Activated CD8-positive, alpha-beta T cell treated with anti-CD3 and anti-CD28 coated beads for 36 hours (primary cell): Measurements from ENCODE around the gene SSTR3. TPM values are rescaled to one million over a fixed set of nuclear protein-coding genes. Genes with fewer than 3 reads are reported as not detected.

Experiments
- ATAC-seq: fragments of 200-7000 bp; cut with Tn5 transposase; one replicate; pipeline ENCODE4 v1.10.0; 2021; ENCODE audit warnings: mild to moderate bottlenecking, moderate library complexity
- CTCF ChIA-PET: fragments of 350-600 bp; sonication (Branson Sonifier 250); formaldehyde crosslinking; loops from one replicate; lab custom pipeline; 2021; ENCODE audit warnings: antibody characterized with exemption; lab: Charles Lee
- POLR2A ChIA-PET: fragments of 350-600 bp; sonication (Branson Sonifier 250); formaldehyde crosslinking; loops from one replicate; lab custom pipeline; 2021; ENCODE audit warnings: antibody characterized with exemption; lab: Charles Lee
- DNase-seq: peaks from one replicate; pipeline ENCODE4 v3.0.0-alpha.2; 2020
- H3K27ac Mint-ChIP-seq: one replicate; pipeline ENCODE4 v1.8.0; 2021; ENCODE audit warnings: mild to moderate bottlenecking, mixed read lengths
- H3K27me3 Mint-ChIP-seq: one replicate; pipeline ENCODE4 v1.8.0; 2021; ENCODE audit warnings: mixed read lengths
- H3K36me3 Mint-ChIP-seq: one replicate; pipeline ENCODE4 v1.8.0; 2021; ENCODE audit warnings: low read depth, mixed read lengths
- H3K4me1 Mint-ChIP-seq: one replicate; pipeline ENCODE4 v1.8.0; 2021; ENCODE audit warnings: low read depth, mixed read lengths
- H3K4me3 Mint-ChIP-seq: one replicate; pipeline ENCODE4 v1.8.0; 2021; ENCODE audit warnings: mild to moderate bottlenecking, moderate library complexity, mixed read lengths
- H3K9me3 Mint-ChIP-seq: one replicate; pipeline ENCODE4 v1.8.0; 2021; ENCODE audit warnings: mixed read lengths
- CTCF ChIP-seq: fragments of 200-600 bp; IDR thresholded peaks from one replicate; pipeline ENCODE4 v1.8.0; 2022; ENCODE audit warnings: antibody characterized with exemption, mild to moderate bottlenecking
- intact Hi-C: fragments of 100-400 bp; cut with micrococcal nuclease; formaldehyde crosslinking; loops from one replicate; pipeline ENCODE4 v1.10.0; 2022
- total RNA-seq, 2 experiments: library from RNA; stranded (reverse); gene quantifications; one replicate each; pipeline ENCODE4 v1.2.3, GENCODE V29; 2021

The SSTR3 gene
- total RNA-seq, 2 experiments from 2014 or later = 7.9 to 8.5 TPM

DNA sequence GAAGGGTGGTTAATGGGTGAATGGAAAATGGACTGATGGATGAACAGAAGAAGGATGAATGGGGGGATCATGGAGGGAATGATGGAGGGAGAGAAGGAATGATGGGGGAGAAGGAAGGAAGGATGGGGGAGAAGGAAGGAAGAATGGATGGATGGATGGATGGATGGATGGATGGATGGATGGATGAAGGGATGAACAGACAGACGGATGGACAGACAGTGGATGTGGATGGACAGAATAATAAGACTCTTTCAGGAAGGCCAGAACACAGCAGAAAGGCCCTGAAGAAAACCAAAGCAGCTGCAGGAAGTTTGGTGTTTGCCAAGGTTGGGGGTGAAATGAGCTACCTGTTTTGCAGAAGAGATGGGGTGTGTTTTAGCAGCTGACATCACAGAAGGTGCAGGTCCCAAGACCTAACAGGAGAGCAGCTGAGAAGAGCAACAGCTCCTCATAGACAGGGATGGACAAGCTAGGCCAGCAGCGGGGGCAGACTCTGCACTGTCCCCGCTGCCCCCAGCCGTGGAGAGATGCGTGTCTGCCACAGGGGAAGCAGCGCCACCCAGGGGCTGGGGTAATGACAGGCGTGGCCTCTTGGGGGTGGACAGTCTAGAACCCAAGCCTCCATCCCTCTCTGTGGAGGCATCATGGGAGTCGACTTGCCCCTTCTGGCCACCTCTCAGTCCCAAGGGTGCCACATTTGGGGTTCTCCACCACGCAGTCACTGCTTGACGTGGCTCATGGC is 42.2 kb downstream of the SSTR3 start:
- ATAC-seq (no peak), DNase-seq (no peak)
- intact Hi-C loops = no loop called here
- no peaks in the 10 kb centered on the region for H3K27me3 Mint-ChIP-seq
- no peaks in the 10 kb centered on the region for H3K9me3 Mint-ChIP-seq
- TF ChIP-seq CTCF = no peak
- H3K4me1 Mint-ChIP-seq = peaks cover 58% of the 10 kb centered on the region
- H3K4me3 Mint-ChIP-seq = no peak overlapping the region
- CTCF ChIA-PET = interaction anchor here (0.8 to 1.3 kb wide), 2 partner anchors 20 to 27 kb away, joined by 3 to 4 read pairs; no protein-coding TSS in a partner anchor
- H3K36me3 Mint-ChIP-seq = no peaks in the 10 kb centered on the region
- POLR2A ChIA-PET = no interaction called here
- peak overlapping the region; percentile 10 for H3K27ac Mint-ChIP-seq

DNA sequence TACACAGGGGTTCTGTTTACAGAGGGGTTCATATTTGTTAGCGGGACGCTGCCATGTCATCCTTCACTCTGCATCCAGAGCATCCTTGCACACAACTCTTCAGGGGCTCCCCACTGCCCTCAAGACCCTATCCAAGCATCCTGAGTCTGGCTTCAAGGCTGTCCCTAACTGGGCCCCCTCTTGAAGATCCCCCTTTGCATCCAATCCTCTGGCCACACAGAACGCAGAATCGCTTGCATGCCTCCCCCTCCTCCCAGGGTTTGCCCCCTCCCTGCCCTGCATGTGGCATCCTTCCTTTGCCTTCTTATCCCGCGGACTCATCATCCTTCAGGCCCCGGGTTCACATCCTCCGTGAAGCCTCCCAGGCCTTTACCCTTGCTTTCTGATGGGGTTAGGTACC is 42.9 kb downstream of the SSTR3 start:
- ATAC-seq (no peak), DNase-seq (no peak)
- POLR2A ChIA-PET = no interaction called here
- Mint-ChIP-seq H3K27ac (peak overlapping the region; percentile 18), H3K9me3 (no peaks in the 10 kb centered on the region), H3K36me3 (no peaks in the 10 kb centered on the region), H3K4me3 (no peak overlapping the region), H3K4me1 (peaks cover 66% of the 10 kb centered on the region), H3K27me3 (no peaks in the 10 kb centered on the region)
- TF ChIP-seq CTCF = no peak
- intact Hi-C loops = no loop called here
- CTCF ChIA-PET = no interaction called here

DNA sequence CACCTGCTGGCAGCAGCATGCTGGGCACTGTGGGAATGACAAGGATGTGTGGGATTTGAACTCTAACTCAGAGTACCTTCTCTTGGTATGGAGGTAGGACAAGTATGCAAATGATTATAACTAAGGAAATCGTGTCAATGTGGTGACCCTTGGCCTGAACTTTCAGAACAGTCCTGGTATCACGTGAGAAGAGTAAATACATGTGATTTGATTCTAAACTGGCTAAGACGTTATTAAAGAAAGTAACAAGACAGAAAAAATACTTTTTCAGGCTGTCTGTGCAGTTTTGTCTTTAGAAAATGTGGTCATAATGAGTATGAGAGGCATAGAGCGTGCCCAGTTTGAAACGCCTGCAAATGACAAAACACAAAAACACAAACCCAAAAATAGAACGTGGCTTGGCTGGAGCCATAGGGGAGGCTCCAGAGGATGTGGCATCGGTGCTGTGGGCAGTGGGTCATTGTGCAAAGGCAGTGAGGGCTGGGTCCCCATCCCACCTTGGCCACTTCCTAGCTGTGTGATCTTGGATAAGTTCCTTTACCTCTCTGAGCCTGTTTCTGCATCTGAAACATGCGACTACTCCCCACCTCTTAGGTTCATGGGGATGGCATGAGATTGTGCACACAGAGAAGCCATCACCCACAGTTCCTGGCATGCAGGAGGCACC is 44.2 kb downstream of the SSTR3 start:
- Mint-ChIP-seq H3K4me3 (peak overlapping the region; percentile 72), H3K4me1 (peaks cover 79% of the 10 kb centered on the region), H3K27ac (peak overlapping the region; percentile 73), H3K36me3 (no peaks in the 10 kb centered on the region), H3K9me3 (no peaks in the 10 kb centered on the region), H3K27me3 (no peaks in the 10 kb centered on the region)
- no peak for TF ChIP-seq CTCF
- ChIA-PET CTCF (interaction anchor here (2.2 to 8.8 kb wide), 4 partner anchors 11 to 31 kb away, joined by 15 to 119 read pairs (median 60); partner anchors contain the start of gene IL2RB), POLR2A (interaction anchor here (0.9 to 3.8 kb wide), 3 partner anchors 18 to 46 kb away, joined by 4 to 14 read pairs (median 4); partner anchors contain the start of gene IL2RB)
- no peak for ATAC-seq
- intact Hi-C loops = loop anchor here (2.0 kb wide), 1 partner anchor 31 kb away; no protein-coding TSS in a partner anchor
- no peak for DNase-seq

- H3K4me1 Mint-ChIP-seq = peaks cover 86% of the 10 kb centered on the region
These were observed 44.9 kb downstream of the SSTR3 start for GRCh38 chr22:37167176-37167980.

More at GRCh38 chr22:37167176-37167980, 44.9 kb downstream of the SSTR3 start:
- Mint-ChIP-seq H3K27me3 (no peaks in the 10 kb centered on the region), H3K4me3 (peak overlapping the region; percentile 72), H3K36me3 (no peaks in the 10 kb centered on the region), H3K27ac (peak overlapping the region; percentile 73), H3K9me3 (no peaks in the 10 kb centered on the region)
- intact Hi-C loops = loop anchor here (2.0 kb wide), 1 partner anchor 31 kb away; no protein-coding TSS in a partner anchor
- no peak for TF ChIP-seq CTCF
- no peak for ATAC-seq
- ChIA-PET POLR2A (interaction anchor here (0.9 to 8.1 kb wide), 8 partner anchors 8 to 76 kb away, joined by 3 to 122 read pairs (median 6); partner anchors contain the start of genes IL2RB and RAC2), CTCF (interaction anchor here (0.7 to 8.8 kb wide), 19 partner anchors 10 to 190 kb away, joined by 3 to 119 read pairs (median 6); partner anchors contain the start of genes IL2RB and RAC2)
- DNase-seq = peak; percentile 7
